ENCODE measurements around the gene HIVEP3.
A peak's percentile ranks its signal among the peaks of the same experiment; 100 is the strongest.

HIVEP3 gene

DNA sequence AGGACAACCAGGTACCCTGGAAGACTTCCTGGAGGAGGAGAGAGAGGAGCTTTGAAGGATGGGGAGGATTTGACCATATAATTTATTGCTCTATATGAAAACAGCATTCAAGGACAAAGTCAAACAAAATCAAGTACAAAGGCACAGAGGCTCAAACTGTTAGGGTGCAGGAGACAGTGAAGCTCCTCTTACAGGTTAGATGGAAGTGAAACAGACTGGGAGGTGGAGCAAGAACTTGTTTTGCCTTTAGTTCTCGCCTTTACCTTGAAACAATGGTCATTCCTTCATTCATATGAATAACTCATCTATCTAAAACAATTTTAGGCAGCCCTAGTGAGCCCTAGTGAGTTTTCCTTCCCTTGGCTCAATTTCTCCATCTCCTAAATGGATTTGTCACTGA is 199.6 kb downstream of the HIVEP3 start:
- H3K9me3 ChIP-seq (replicated peaks in 1 of 11) = no peaks in the 10 kb centered on the region
- H3K27ac ChIP-seq = peak overlapping the region in 4 of 11 experiments; percentile 3 to 20 (median 11); a peak in 1 of 22 replicates
- no peak for TF ChIP-seq Cebpa-rat (IDR thresholded peaks at IDR 0.05)
- peak overlapping the region in 8 of 11 experiments; percentile 5 to 64 (median 51); a peak in 12 of 22 replicates for H3K4me2 ChIP-seq
- 0 out of 22 replicates have a peak overlapping the region, but pooled peaks of 1 of the 11 experiments have one; percentile 5 for H3K9ac ChIP-seq
- H3K36me3 ChIP-seq = no peaks in the 10 kb centered on the region
- no peaks in the 10 kb centered on the region for H3K27me3 ChIP-seq
- peaks cover 63 to 88% (median 73%) of the 10 kb centered on the region in 10 experiments for H3K4me1 ChIP-seq
- no peak overlapping the region for H3K4me3 ChIP-seq
- H4K20me1 ChIP-seq = no peaks in the 10 kb centered on the region

DNA sequence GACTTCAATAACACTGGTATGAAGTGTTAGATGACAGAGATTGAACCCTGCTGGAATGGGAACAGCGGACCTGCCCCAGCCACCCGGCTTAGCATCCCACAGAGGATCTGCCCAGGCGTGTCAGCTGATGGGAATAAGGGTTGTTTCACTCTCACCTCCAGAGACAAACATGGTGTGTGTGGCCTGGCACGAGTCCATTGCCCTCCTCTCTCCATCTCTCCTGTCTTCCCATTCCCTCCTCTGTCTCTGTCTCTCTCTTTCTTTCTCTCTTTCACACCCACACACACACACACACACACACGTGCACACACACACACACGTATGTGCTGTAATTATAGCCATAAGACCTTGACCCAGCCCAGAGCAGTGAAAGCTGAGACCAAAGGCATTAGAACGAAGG is 200.2 kb downstream of the HIVEP3 start:
- no peak for TF ChIP-seq Cebpa-rat (IDR thresholded peaks at IDR 0.05)
- Histone ChIP-seq H3K4me2 (peak overlapping the region in 3 of 11 experiments; percentile 38 to 55 (median 47); a peak in 2 of 22 replicates), H4K20me1 (no peaks in the 10 kb centered on the region), H3K9ac (no peak overlapping the region), H3K27me3 (no peaks in the 10 kb centered on the region), H3K4me1 (peaks cover 57 to 88% (median 72%) of the 10 kb centered on the region in 10 experiments), H3K4me3 (no peak overlapping the region), H3K36me3 (no peaks in the 10 kb centered on the region), H3K9me3 (replicated peaks in 1 of 11) (no peaks in the 10 kb centered on the region), H3K27ac (no peak overlapping the region)

DNA sequence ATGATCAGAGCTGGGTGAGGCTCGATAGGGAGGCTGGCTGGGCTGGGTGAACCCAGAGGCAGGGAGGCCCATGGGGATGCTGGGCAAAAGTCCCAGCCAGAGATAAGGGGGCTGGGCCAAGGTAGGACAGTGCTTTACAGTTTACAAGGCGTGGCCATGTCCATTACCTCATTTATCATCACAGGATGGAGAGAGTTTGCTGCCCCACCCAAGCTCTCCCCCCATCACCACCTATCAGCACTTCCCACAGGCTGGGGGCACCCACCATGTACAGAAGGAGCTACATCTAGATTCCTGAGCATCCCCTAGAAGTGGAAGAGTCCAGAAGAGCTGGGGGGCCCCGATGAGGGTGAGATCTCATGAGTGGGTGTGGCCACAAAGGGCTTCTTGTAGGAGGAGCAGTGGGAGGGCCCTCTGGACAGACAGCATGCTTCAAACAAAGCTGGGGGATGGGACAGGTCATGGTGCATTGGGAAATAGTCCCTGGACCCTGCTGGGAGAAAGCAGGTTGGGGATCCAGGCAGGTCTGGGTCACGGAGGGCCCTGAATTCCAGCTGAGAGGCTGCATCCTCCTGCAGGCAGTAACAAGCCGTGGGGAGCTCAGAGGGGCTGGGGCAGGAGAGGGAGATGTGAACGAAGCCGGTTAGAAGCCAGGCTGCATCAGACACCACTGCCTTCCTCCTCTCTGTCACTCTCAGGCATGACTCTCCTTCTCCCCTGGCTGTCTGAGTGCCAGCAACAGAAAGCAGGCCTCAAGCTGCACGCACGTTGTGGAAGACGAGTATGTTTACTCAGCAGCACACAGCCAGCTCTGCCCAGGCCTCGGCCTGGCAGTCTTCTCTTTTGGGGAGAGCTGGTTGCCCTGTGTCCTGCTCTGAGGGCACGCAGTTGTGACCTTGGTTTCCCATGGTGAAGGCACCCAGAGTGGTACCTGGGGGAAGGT is 202.3 kb downstream of the HIVEP3 start:
- Histone ChIP-seq H3K9me3 (replicated peaks in 1 of 11) (no peaks in the 10 kb centered on the region), H3K4me2 (peak overlapping the region; percentile 8 to 93 (median 79); a peak in 21 of 22 replicates), H3K36me3 (no peaks in the 10 kb centered on the region), H3K4me1 (peaks cover 57 to 89% (median 73%) of the 10 kb centered on the region in 10 experiments), H3K9ac (peak overlapping the region in 2 of 11 experiments; percentile 10 to 25; a peak in 1 of 22 replicates), H3K27ac (peak overlapping the region in 6 of 11 experiments; percentile 1 to 54 (median 43); a peak in 5 of 22 replicates), H3K4me3 (no peak overlapping the region), H3K27me3 (no peaks in the 10 kb centered on the region), H4K20me1 (no peaks in the 10 kb centered on the region)
- TF ChIP-seq Cebpa-rat (IDR thresholded peaks at IDR 0.05) = no peak

DNA sequence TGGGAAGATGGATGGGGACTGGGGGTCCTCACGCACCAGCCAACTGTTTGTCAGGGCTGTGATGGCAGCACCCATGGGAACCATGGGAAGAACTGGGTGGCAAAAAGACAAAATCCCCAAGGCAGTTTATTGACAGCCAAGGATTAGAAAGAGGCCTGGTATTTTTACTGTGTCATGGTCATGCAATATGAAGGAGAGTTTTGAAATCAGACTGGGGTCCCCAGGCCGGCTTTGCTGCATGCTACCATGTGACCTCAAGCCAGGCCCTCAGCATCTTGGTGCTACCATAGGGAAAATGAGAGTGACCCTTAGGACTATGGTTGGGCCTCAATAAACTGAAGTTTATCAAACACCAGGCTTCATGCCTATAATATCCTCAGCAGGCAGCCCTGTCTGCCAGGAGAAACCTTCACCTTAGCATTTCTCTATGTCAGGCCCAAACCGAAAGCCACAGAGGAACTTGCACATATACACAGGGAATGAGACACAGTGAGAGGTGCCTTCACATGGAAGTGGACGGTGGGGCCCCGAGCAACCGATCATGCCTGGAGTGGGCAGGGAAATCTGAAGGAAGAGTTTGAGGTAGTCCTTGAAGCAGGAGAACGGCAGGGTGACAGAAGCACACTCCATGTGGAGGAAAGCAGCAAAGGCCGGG is 203.2 kb downstream of the HIVEP3 start:
- H4K20me1 ChIP-seq = no peaks in the 10 kb centered on the region
- peak overlapping the region in 5 of 11 experiments; percentile 34 to 62 (median 46); a peak in 8 of 22 replicates for H3K9ac ChIP-seq
- H3K36me3 ChIP-seq = no peaks in the 10 kb centered on the region
- H3K4me1 ChIP-seq = peaks cover 53 to 89% (median 73%) of the 10 kb centered on the region in 10 experiments
- H3K9me3 ChIP-seq (replicated peaks in 1 of 11) = no peaks in the 10 kb centered on the region
- peak overlapping the region; percentile 8 to 93 (median 79); a peak in 21 of 22 replicates for H3K4me2 ChIP-seq
- no peak for TF ChIP-seq Cebpa-rat (IDR thresholded peaks at IDR 0.05)
- H3K27me3 ChIP-seq = no peaks in the 10 kb centered on the region
- peak overlapping the region in 9 of 11 experiments; percentile 3 to 54 (median 47); a peak in 12 of 22 replicates for H3K27ac ChIP-seq
- no peak overlapping the region for H3K4me3 ChIP-seq

DNA sequence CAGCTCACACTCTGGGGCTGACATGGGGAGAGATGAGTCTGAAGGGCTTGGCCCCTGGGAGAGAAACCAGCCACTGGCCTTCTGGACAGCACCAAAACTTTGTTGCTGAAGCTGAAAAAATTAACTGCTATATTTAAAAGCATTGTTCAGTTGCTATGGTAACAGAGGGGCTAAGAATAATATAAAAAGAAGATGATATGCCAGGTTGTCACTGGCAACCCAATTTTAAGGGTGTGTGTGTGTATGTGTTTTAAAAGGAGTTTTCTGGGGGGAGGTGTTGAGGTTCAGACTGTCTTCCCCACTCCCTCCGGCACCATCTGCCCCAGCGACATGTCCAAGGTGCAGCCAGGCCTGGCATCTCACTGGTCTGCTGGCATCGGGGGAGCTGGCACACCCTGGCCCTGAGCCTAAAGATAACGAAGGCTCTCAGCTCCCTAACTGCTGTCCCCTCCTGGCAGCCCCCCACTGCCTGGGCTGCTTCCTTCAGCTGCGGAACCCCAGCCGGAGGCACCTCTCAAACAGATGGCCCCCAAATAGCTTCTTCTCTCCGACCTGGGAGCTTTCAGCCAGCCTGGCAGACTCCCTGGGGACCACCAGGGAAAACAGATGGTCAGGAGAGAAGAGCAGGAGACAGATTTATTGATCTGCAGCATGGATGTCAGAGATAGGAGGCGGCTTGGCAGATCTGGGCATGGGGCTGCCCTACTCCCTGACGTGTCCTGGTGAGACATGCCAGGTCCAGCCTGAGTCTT is 203.9 kb downstream of the HIVEP3 start:
- no peaks in the 10 kb centered on the region for H3K36me3 ChIP-seq
- H3K27me3 ChIP-seq = no peaks in the 10 kb centered on the region
- H3K9ac ChIP-seq = peak overlapping the region in 6 of 11 experiments; percentile 29 to 62 (median 44); a peak in 12 of 22 replicates
- peak overlapping the region in 9 of 11 experiments; percentile 3 to 54 (median 47); a peak in 14 of 22 replicates for H3K27ac ChIP-seq
- H3K9me3 ChIP-seq (replicated peaks in 1 of 11) = no peaks in the 10 kb centered on the region
- H3K4me2 ChIP-seq = peak overlapping the region; percentile 8 to 93 (median 79); a peak in 21 of 22 replicates
- H3K4me3 ChIP-seq = no peak overlapping the region
- no peak for TF ChIP-seq Cebpa-rat (IDR thresholded peaks at IDR 0.05)
- H3K4me1 ChIP-seq = peaks cover 53 to 90% (median 76%) of the 10 kb centered on the region in 10 experiments
- H4K20me1 ChIP-seq = no peaks in the 10 kb centered on the region

DNA sequence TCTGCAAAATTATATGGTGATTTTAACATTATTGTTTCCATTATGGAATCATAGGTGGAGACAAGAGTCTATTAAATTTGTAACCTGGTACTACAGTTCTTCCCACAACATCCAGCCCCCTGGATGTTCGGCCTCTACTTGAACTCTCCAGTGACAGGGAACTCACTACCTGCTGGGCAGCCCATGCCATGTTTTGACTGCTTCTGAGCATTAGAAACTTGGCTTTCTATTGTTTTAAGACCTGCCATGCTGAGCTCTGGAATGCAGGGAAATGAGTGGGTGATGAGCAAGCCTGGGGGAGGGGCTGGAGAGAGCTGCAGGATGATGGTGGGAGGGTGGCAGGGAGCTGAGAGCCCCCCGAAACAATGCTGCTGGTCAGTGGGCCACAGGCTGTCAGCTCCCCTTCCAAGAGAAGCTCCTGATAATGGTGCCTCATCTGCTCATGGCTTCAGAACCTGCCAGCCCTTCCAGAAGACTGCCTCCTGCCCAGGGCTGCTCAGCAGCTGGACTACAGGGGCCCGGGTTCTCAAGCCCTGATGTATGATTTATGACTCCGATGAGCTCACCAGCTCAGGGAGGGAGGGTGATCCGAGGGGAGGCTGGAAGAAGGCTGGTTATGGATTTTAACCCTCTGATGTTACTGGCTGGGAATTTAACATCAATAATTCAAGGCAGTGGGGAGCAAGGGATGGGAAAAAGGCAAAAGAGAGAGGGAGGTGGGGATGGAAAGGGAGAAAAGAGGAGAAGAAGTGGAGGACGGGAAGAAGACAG is 205.0 kb downstream of the HIVEP3 start:
- peak overlapping the region in 8 of 11 experiments; percentile 31 to 93 (median 84); a peak in 12 of 22 replicates for H3K4me2 ChIP-seq
- no peak overlapping the region for H3K4me3 ChIP-seq
- H4K20me1 ChIP-seq = no peaks in the 10 kb centered on the region
- no peak overlapping the region for H3K9ac ChIP-seq
- H3K27ac ChIP-seq = no peak overlapping the region; a peak in 1 of 22 replicates
- H3K36me3 ChIP-seq = no peaks in the 10 kb centered on the region
- H3K9me3 ChIP-seq (replicated peaks in 1 of 11) = no peaks in the 10 kb centered on the region
- peaks cover 57 to 92% (median 83%) of the 10 kb centered on the region in 10 experiments for H3K4me1 ChIP-seq
- H3K27me3 ChIP-seq = no peaks in the 10 kb centered on the region
- TF ChIP-seq Cebpa-rat (IDR thresholded peaks at IDR 0.05) = no peak

DNA sequence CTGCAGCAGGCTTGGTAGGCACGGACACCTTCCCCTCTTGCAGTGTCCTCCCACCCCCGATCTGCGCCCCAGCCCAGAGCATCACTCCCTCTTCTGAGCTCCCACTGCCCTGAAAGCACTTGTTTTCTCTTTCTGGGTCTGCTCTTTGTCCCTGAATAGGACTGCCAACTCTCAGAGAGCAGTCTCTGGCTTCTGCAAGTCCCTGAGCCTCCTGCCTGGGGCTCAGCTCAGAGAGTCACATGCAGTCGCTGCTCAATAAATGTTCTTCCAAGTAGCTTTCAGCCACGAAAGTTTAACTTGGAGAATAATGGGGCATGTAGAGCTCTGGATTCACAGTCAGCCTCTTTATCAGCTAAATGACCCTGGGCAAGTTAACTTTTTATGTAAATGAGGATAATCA is 205.6 kb downstream of the HIVEP3 start:
- Histone ChIP-seq H3K9me3 (replicated peaks in 1 of 11) (no peaks in the 10 kb centered on the region), H3K4me2 (peak overlapping the region; percentile 32 to 93 (median 80); a peak in 21 of 22 replicates), H4K20me1 (no peaks in the 10 kb centered on the region), H3K4me3 (no peak overlapping the region), H3K36me3 (no peaks in the 10 kb centered on the region), H3K4me1 (peaks cover 63 to 94% (median 87%) of the 10 kb centered on the region in 10 experiments), H3K27me3 (peaks cover 0 to 2% (median 0%) of the 10 kb centered on the region in 11 experiments; a peak in 5 of 22 replicates), H3K9ac (0 out of 22 replicates have a peak overlapping the region, but pooled peaks of 1 of the 11 experiments have one; percentile 4), H3K27ac (peak overlapping the region in 5 of 11 experiments; percentile 5 to 61 (median 37); a peak in 5 of 22 replicates)
- no peak for TF ChIP-seq Cebpa-rat (IDR thresholded peaks at IDR 0.05)
